CD4-positive, alpha-beta T cell treated with Interleukin-4 for 4 hours (primary cell): ENCODE data around the gene TICRR.
"Not testable (repeated sequence)": the region's sequence is repeated elsewhere in the genome, so short reads cannot be mapped to it uniquely, and the experiment has no call there.

Experiments
- DNase-seq: peaks from one replicate; pipeline ENCODE4 v3.0.0-alpha.2; 2020

Gene TICRR

GRCh38 chr15:89566621-89567294 lies 8.5 kb upstream of the TICRR start:
- no peak for DNase-seq

GRCh38 chr15:89569090-89569745 lies 6.1 kb upstream of the TICRR start:
- no peak for DNase-seq

- no peak for DNase-seq
Observed at GRCh38 chr15:89575656-89576416, 567 bp downstream of the TICRR start.

GRCh38 chr15:89576417-89576773 lies 1.1 kb downstream of the TICRR start:
- no peak for DNase-seq

- DNase-seq: no peak
Observed at GRCh38 chr15:89577776-89578115, 2.5 kb downstream of the TICRR start.

GRCh38 chr15:89578146-89578545 lies 2.9 kb downstream of the TICRR start:
- no peak for DNase-seq

GRCh38 chr15:89580747-89581146 lies 5.5 kb downstream of the TICRR start:
- DNase-seq: not testable (repeated sequence)

- DNase-seq: no peak
Observed at GRCh38 chr15:89586651-89587050, 11.4 kb downstream of the TICRR start.

- DNase-seq: no peak
Observed at GRCh38 chr15:89587955-89588354, 12.7 kb downstream of the TICRR start.

GRCh38 chr15:89591834-89592233 lies 16.6 kb downstream of the TICRR start:
- no peak for DNase-seq

- DNase-seq: no peak
Observed at GRCh38 chr15:89593018-89593417, 17.7 kb downstream of the TICRR start.

GRCh38 chr15:89599021-89599420 lies 23.8 kb downstream of the TICRR start:
- no peak for DNase-seq

GRCh38 chr15:89611317-89611716 lies 36.0 kb downstream of the TICRR start:
- no peak for DNase-seq

- DNase-seq: no peak
Observed at GRCh38 chr15:89613031-89613430, 37.8 kb downstream of the TICRR start.

- no peak for DNase-seq
Observed at GRCh38 chr15:89614164-89614563, 38.9 kb downstream of the TICRR start.

- DNase-seq: no peak
Observed at GRCh38 chr15:89615135-89615534, 39.9 kb downstream of the TICRR start.

GRCh38 chr15:89616228-89616627 lies 41.0 kb downstream of the TICRR start:
- DNase-seq: no peak

- DNase-seq: no peak
Observed at GRCh38 chr15:89621547-89621946, 46.3 kb downstream of the TICRR start.

- DNase-seq: no peak
Observed at GRCh38 chr15:89623165-89623564, 47.9 kb downstream of the TICRR start.

- DNase-seq: no peak
Observed at GRCh38 chr15:89625716-89626115, 50.4 kb downstream of the TICRR start.

GRCh38 chr15:89627256-89627970 lies 52.1 kb downstream of the TICRR start:
- DNase-seq: no peak

- DNase-seq: no peak
Observed at GRCh38 chr15:89628301-89628700, 53.0 kb downstream of the TICRR start.
